AG04449 (cell line): Measurements from ENCODE around the gene TSGA10IP.

Experiments
- CTCF ChIA-PET: fragments of 350-600 bp; formaldehyde crosslinking; extraction: SDS; loops from one replicate; lab custom pipeline; 2021; ENCODE audit warnings: antibody characterized with exemption; lab: Yijun Ruan, JAX
- POLR2A ChIA-PET: fragments of 400-600, 350-600 bp; formaldehyde crosslinking; extraction: SDS; loops from one replicate; lab custom pipeline; 2020; ENCODE audit warnings: antibody characterized with exemption, inconsistent platforms; lab: Yijun Ruan, JAX
- DNase-seq: peaks from one replicate; pipeline ENCODE4 v3.0.0-alpha.2; 2010; ENCODE audit warnings: low read depth, low spot score
- H3K4me3 ChIP-seq: 2 replicates; pipeline ENCODE4 v1.5.1; 2011; ENCODE audit warnings: low read depth, mild to moderate bottlenecking, control low read depth, low read length
- CTCF ChIP-seq: IDR thresholded peaks from one replicate; pipeline ENCODE4 v1.5.1; 2011; ENCODE audit warnings: mild to moderate bottlenecking, moderate library complexity, low read length, control low read depth, inconsistent platforms; ENCODE audit not compliant: insufficient read depth; ENCODE audit errors: missing control alignments

Gene TSGA10IP

GRCh38 chr11:65997286-65997685 is 52.0 kb downstream of the TSGA10IP start:
- no peak for TF ChIP-seq CTCF
- CTCF ChIA-PET = interaction anchor here (44.9 kb wide), 1 partner anchor 115 kb away, joined by 1090 read pairs; the partner anchor contains the start of genes CCDC85B, CTSW, EFEMP2 and FIBP
- no peak overlapping the region for H3K4me3 ChIP-seq
- POLR2A ChIA-PET = no interaction called here
- DNase-seq = no peak

GRCh38 chr11:66001942-66002647 is 56.8 kb downstream of the TSGA10IP start, which contains the start of the genes BANF1 and EIF1AD:
Gene BANF1, plus strand, starts transcription at chr11:66002503. Its CDS starts 748 bp downstream, at chr11:66003251.
Gene EIF1AD, minus strand, starts transcription at chr11:66002157. Its CDS starts 1,768 bp downstream, at chr11:66000389.
- POLR2A ChIA-PET = interaction anchor here (0.5 to 1.4 kb wide), 7 partner anchors 9 to 142 kb away, joined by 3 to 6 read pairs (median 4); partner anchors contain the start of genes EFEMP2 and MUS81
- H3K4me3 ChIP-seq = peak within 1 kb of the TSS; percentile 94
- peak; percentile 88 for DNase-seq
- TF ChIP-seq CTCF = no peak
- CTCF ChIA-PET = interaction anchor here (0.9 to 4.6 kb wide), 7 partner anchors 10 to 117 kb away, joined by 3 to 23 read pairs (median 3); partner anchors contain the start of gene CST6

- no peak for DNase-seq
- POLR2A ChIA-PET = interaction anchor here (0.5 to 1.4 kb wide), 9 partner anchors 8 to 143 kb away, joined by 3 to 6 read pairs (median 3); partner anchors contain the start of genes EFEMP2, FIBP and MUS81
- H3K4me3 ChIP-seq = peak overlapping the region; percentile 94
- CTCF ChIA-PET = interaction anchor here (0.9 to 4.6 kb wide), 8 partner anchors 9 to 131 kb away, joined by 3 to 23 read pairs (median 3); partner anchors contain the start of gene CST6
- peak; percentile 8 for TF ChIP-seq CTCF
Observed at GRCh38 chr11:66002648-66003225, 57.5 kb downstream of the TSGA10IP start.

GRCh38 chr11:66003291-66003690 is 58.0 kb downstream of the TSGA10IP start:
- no peak for DNase-seq
- peak overlapping the region; percentile 94 for H3K4me3 ChIP-seq
- no peak for TF ChIP-seq CTCF
- ChIA-PET CTCF (interaction anchor here (1.1 to 4.6 kb wide), 3 partner anchors 19 to 132 kb away, joined by 3 to 23 read pairs (median 11); no protein-coding TSS in a partner anchor), POLR2A (interaction anchor here (1.1 to 1.4 kb wide), 2 partner anchors 115 to 143 kb away, joined by 3 to 6 read pairs; partner anchors contain the start of genes FIBP and MUS81)

- H3K4me3 ChIP-seq = no peak overlapping the region
- no peak for TF ChIP-seq CTCF
- ChIA-PET POLR2A (no interaction called here), CTCF (interaction anchor here (1.3 to 4.6 kb wide), 3 partner anchors 18 to 133 kb away, joined by 3 to 23 read pairs (median 4); no protein-coding TSS in a partner anchor)
- DNase-seq = no peak
Observed at GRCh38 chr11:66004186-66004585, 58.9 kb downstream of the TSGA10IP start.
